Fibroblast of the conjunctiva (primary cell): ENCODE data around the gene CDC16.
"Not testable (repeated sequence)": the region's sequence is repeated elsewhere in the genome, so short reads cannot be mapped to it uniquely, and the experiment has no call there.

Experiments used
- DNase-seq: peaks from one replicate; pipeline ENCODE4 v3.0.0-alpha.2; 2010; ENCODE audit warnings: low read depth

The CDC16 gene

GRCh38 chr13:114227528-114227927, 7.2 kb upstream of the CDC16 start:
- no peak for DNase-seq

- no peak for DNase-seq
These were observed 6.5 kb upstream of the CDC16 start for GRCh38 chr13:114228176-114228575.

GRCh38 chr13:114229506-114229905, 5.2 kb upstream of the CDC16 start:
- DNase-seq = no peak

GRCh38 chr13:114230117-114230516, 4.6 kb upstream of the CDC16 start:
- no peak for DNase-seq

GRCh38 chr13:114230575-114230974, 4.1 kb upstream of the CDC16 start:
- DNase-seq = no peak

- no peak for DNase-seq
These were observed 2.8 kb upstream of the CDC16 start for GRCh38 chr13:114231886-114232285.

- no peak for DNase-seq
These were observed 442 bp upstream of the CDC16 start for GRCh38 chr13:114234266-114234644.

GRCh38 chr13:114235697-114236096, 1.0 kb downstream of the CDC16 start:
- DNase-seq = no peak

GRCh38 chr13:114236227-114236626, 1.5 kb downstream of the CDC16 start:
- DNase-seq = no peak

- no peak for DNase-seq
These were observed 2.9 kb downstream of the CDC16 start for GRCh38 chr13:114237415-114238112.

GRCh38 chr13:114241918-114242317, 7.2 kb downstream of the CDC16 start:
- DNase-seq = no peak

- DNase-seq = no peak
These were observed 9.3 kb downstream of the CDC16 start for GRCh38 chr13:114243971-114244370.

- no peak for DNase-seq
These were observed 9.9 kb downstream of the CDC16 start for GRCh38 chr13:114244637-114245036.

GRCh38 chr13:114248011-114248410, 13.3 kb downstream of the CDC16 start:
- DNase-seq = no peak

- DNase-seq = no peak
These were observed 14.4 kb downstream of the CDC16 start for GRCh38 chr13:114249077-114249476.

- not testable (repeated sequence) for DNase-seq
These were observed 17.1 kb downstream of the CDC16 start for GRCh38 chr13:114251639-114252440.

- DNase-seq = no peak
These were observed 21.9 kb downstream of the CDC16 start for GRCh38 chr13:114256547-114256946.

- no peak for DNase-seq
These were observed 22.3 kb downstream of the CDC16 start for GRCh38 chr13:114257014-114257413.

- no peak for DNase-seq
These were observed 23.9 kb downstream of the CDC16 start for GRCh38 chr13:114258589-114258988.

- no peak for DNase-seq
These were observed 24.7 kb downstream of the CDC16 start for GRCh38 chr13:114259374-114259773.

GRCh38 chr13:114259974-114260373, 25.3 kb downstream of the CDC16 start:
- no peak for DNase-seq

- no peak for DNase-seq
These were observed 26.1 kb downstream of the CDC16 start for GRCh38 chr13:114260814-114261213.

GRCh38 chr13:114261328-114261965, 26.8 kb downstream of the CDC16 start:
- no peak for DNase-seq
